ENCODE measurements around the gene MACROH2A2.

GRCh38 chr10:70123817-70124216 is 71.2 kb downstream of the MACROH2A2 start:
- TF ChIP-seq CTCF (conservative IDR thresholded peaks at IDR 0.05 in 1 of 2, IDR thresholded peaks at IDR 0.05 in 1 of 2; ENCODE audit: extremely low read depth in 1 of 2, insufficient read depth in 1 of 2, low read depth in 1 of 2, low read length in 2 of 2): no peak
- no peak for TF ChIP-seq EZH2 (IDR thresholded peaks at IDR 0.05; ENCODE audit: borderline replicate concordance, low read length)

Data from mammary epithelial cell (primary cell).